ENCODE measurements around the gene FSCB. TPM values are rescaled to one million over a fixed set of nuclear protein-coding genes. Genes with fewer than 3 reads are reported as not detected.

FSCB gene
- total and polyA plus RNA-seq, 2 experiments from 2014 or later: not detected

GRCh38 chr14:44508834-44509233 lies 1.8 kb upstream of the FSCB start:
- DNase-seq (ENCODE audit: low read depth in 1 of 2, low spot score in 1 of 2): no peak
- Histone ChIP-seq H3K27me3 (no peaks in the 10 kb centered on the region), H3K27ac (no peak overlapping the region), H3K4me3 (no peak overlapping the region), H3K9me3 (ENCODE audit: low read depth) (no peaks in the 10 kb centered on the region), H3K4me1 (ENCODE audit: low read depth) (no peaks in the 10 kb centered on the region), H3K36me3 (no peaks in the 10 kb centered on the region)
- TF ChIP-seq CTCF (IDR thresholded peaks at IDR 0.05; ENCODE audit: low read depth, low read length): no peak

- Histone ChIP-seq H3K27ac (no peak overlapping the region), H3K9me3 (ENCODE audit: low read depth) (no peaks in the 10 kb centered on the region), H3K27me3 (no peaks in the 10 kb centered on the region), H3K4me3 (no peak overlapping the region), H3K4me1 (ENCODE audit: low read depth) (no peaks in the 10 kb centered on the region), H3K36me3 (no peaks in the 10 kb centered on the region)
- DNase-seq (ENCODE audit: low read depth in 1 of 2, low spot score in 1 of 2): no peak
- no peak for TF ChIP-seq CTCF (IDR thresholded peaks at IDR 0.05; ENCODE audit: low read depth, low read length)
These were observed 1.5 kb downstream of the FSCB start for GRCh38 chr14:44505588-44505987.

- H3K27me3 ChIP-seq: no peaks in the 10 kb centered on the region
- H3K27ac ChIP-seq: no peak overlapping the region
- H3K36me3 ChIP-seq: no peaks in the 10 kb centered on the region
- H3K9me3 ChIP-seq (ENCODE audit: low read depth): no peaks in the 10 kb centered on the region
- no peak for DNase-seq (ENCODE audit: low read depth in 1 of 2, low spot score in 1 of 2)
- TF ChIP-seq CTCF (IDR thresholded peaks at IDR 0.05; ENCODE audit: low read depth, low read length): no peak
- H3K4me3 ChIP-seq: no peak overlapping the region
- no peaks in the 10 kb centered on the region for H3K4me1 ChIP-seq (ENCODE audit: low read depth)
These were observed 9.9 kb downstream of the FSCB start for GRCh38 chr14:44497148-44497547.

GRCh38 chr14:44494137-44494536 lies 12.9 kb downstream of the FSCB start:
- H3K27me3 ChIP-seq: no peaks in the 10 kb centered on the region
- H3K4me1 ChIP-seq (ENCODE audit: low read depth): no peaks in the 10 kb centered on the region
- TF ChIP-seq CTCF (IDR thresholded peaks at IDR 0.05; ENCODE audit: low read depth, low read length): no peak
- H3K27ac ChIP-seq: no peak overlapping the region
- no peak overlapping the region for H3K4me3 ChIP-seq
- DNase-seq (ENCODE audit: low read depth in 1 of 2, low spot score in 1 of 2): no peak
- no peaks in the 10 kb centered on the region for H3K36me3 ChIP-seq
- no peaks in the 10 kb centered on the region for H3K9me3 ChIP-seq (ENCODE audit: low read depth)

GRCh38 chr14:44490966-44491365 lies 16.1 kb downstream of the FSCB start:
- H3K9me3 ChIP-seq (ENCODE audit: low read depth): no peaks in the 10 kb centered on the region
- H3K27me3 ChIP-seq: no peaks in the 10 kb centered on the region

More at GRCh38 chr14:44490966-44491365, 16.1 kb downstream of the FSCB start:
- Histone ChIP-seq H3K36me3 (no peaks in the 10 kb centered on the region), H3K4me1 (ENCODE audit: low read depth) (no peaks in the 10 kb centered on the region), H3K27ac (no peak overlapping the region), H3K4me3 (no peak overlapping the region)
- no peak for DNase-seq (ENCODE audit: low read depth in 1 of 2, low spot score in 1 of 2)
- no peak for TF ChIP-seq CTCF (IDR thresholded peaks at IDR 0.05; ENCODE audit: low read depth, low read length)

Measured in cardiac muscle cell (in vitro differentiated cells and primary cell).